HG02642 (cell line): ENCODE results near the gene NR5A1.

ENCODE experiments used
- ATAC-seq: cut with Tn5 transposase; IDR thresholded peaks from one replicate; pipeline ENCODE4 v1.9.1; 2021; ENCODE audit warnings: mild to moderate bottlenecking; ENCODE audit not compliant: unreplicated experiment, poor library complexity

Gene NR5A1

DNA sequence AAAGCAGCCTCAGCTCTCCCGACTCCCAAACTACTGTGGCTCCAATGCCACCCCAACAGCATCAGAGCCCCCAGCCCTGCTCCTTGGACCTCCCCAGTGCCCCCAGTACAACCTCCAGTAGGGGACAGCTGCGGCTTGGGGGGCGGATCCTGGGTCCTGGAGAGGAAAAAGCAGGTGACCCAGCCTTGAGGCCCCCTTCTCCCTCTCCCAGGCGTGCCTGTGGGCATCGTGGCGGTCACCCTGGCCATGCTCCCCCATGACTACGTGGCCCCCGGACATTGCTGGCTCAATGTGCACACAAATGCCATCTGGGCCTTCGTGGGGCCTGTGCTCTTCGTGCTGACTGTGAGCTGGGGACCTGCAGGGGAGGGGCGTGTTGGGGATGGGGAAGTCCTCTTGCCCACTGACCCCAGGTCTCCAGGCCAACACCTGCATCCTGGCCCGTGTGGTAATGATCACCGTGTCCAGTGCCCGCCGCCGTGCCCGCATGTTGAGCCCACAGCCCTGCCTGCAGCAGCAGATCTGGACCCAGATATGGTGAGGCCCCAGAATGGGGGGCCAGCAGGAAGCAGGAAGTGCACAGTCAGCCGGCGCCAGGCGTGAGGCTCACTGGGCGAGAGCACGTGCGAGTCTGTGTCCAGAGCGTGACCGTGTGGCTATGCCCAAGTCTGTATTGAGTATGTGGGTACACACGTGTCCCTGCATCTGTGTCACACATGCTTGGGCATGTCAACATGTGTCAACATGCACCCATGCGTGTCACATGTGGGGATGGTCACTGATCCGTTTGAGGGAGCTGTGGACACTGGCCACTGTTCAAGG lies 38.0 kb downstream of the NR5A1 start:
- no peak for ATAC-seq

DNA sequence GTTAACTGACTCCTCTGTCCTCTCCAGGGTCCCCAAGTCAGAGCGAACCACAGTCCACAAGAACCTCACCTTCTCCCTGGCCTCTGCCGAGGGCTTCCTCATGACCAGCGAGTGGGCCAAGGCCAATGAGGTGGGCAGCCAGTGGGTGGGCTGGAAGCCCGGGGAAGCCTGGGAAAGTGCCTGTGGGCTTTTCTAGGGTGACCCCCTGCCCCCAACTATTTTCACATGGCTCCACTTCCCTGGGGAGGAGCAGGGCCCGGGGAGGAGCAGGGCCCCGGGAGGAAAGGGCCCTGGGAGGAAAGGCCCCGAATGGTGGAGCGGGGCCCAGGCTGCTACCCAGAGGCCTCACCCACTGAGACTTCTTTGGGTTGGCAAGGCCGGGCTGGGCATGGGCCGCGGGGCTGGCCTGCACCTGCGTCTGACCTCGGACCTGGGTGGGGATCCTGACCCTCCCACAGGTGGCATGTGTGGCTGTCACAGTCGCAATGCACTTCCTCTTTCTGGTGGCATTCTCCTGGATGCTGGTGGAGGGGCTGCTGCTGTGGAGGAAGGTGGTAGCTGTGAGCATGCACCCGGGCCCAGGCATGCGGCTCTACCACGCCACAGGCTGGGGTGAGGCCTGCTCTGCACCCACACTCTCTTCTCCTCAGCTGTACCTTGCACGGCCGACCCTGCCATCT lies 39.0 kb downstream of the NR5A1 start:
- no peak for ATAC-seq

DNA sequence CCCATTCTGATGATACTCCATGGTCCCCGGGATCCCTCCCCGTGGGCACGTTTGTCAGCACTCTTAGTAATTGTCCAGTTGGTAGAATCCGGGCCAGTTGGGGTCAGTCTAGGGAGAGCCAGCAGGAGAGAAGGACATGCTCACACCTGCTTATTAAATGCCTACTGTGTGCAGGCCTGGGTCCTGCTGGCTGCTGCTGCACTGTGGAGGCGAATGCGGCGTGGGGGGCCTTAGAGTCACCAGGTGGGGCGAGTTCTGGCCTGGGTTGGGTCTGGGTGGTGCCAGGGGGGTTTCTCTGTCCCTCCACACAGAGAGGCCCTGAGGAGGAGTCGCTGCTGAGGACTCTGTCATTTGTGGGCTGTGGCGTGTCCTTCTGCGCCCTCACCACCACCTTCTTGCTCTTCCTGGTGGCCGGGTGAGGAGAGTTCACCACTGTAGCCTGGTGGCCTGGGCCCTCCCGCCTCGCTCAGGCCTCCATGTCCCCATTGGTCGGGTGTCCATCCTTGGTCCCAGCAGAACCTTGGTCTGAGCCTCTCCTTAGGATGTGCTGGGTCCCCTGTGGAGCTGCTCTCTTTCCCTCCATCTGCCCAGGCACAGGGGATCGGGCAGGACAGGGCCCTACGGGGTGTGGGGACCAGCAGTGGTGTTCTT lies 39.7 kb downstream of the NR5A1 start:
- no peak for ATAC-seq

DNA sequence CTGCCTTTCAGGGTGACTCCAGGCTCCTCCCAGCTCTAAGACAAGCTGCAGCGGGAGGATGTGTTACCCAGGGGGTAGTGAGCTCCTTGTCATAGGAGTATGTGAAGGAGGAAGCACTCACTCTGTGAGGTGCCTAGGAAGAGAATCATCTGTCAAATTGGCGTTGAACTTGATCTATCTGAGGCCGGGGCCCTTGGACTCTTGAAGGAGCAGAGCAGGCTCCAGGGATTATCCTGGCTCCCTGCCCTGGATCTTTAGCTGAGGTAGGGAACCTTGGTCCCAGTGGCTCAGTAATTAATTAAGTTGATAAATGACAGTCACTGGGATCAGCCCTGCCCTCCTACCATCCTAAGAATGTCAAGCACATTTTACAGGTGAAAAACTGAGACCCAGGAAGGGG lies 41.5 kb downstream of the NR5A1 start:
- no peak for ATAC-seq

DNA sequence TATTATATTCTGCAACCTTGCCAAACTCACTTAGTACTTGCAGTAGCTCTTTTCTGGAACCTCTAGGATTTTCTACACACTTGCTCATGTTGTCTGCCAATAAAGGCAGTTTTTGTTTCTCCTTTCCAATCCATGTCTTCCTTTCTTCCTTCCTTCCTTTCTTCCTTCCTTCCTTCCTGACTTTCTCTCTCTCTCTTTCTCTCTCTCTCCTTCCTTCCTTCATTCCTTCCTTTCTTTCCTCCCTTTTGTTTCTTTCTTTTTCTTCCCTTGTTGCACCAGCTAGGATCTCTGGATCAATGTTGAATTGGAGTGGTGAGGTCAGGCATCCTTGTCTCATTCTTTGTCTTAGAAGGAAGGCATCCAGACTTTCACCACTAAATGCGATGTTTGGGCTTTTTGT lies 44.5 kb downstream of the NR5A1 start:
- no peak for ATAC-seq

DNA sequence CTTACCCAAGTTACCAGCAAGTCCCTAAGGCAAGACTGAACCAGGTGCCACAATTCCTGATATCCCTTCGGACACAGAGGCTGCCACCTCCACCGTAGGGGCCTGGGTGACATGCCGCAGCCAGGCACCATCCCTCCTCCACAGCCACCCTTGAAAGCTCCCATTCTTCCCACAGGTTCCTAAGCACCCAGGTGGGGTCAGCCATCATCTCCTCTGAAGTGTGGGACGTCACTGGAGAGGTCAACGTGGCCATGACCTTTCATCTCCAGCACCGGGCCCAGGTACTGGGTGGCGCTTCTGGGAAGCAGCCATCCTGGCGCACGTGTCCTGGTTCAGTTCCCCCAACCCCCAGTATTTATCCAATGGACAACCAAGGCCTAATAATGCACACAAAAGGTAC lies 48.8 kb downstream of the NR5A1 start:
- ATAC-seq, result no peak

DNA sequence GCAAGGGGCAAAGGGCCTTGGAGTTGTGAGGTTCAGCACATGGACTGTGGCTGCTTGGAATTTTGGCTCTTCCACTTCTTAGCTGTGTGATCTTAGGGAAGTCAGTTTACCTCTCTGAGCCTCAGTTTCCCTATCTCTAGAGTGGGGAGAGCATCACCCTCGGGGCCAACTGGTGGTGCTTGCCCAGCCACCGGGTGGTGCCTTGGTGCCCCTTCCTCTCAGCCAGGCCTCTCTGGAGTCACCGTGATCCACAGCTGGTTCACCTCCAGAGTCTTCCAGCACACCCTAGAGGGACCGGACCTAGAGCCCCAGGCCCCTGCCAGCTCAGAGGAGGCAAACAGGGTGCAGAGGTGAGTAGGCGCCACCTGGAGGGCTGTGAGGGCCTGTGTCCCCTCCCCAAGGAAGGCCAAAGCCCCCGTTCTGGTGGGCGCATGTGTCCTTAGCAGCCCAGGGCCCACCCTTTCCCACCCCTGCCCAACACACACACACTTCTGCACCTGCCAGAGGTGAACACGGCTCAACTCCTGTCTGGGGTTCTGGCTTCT lies 49.2 kb downstream of the NR5A1 start:
- ATAC-seq, result no peak

DNA sequence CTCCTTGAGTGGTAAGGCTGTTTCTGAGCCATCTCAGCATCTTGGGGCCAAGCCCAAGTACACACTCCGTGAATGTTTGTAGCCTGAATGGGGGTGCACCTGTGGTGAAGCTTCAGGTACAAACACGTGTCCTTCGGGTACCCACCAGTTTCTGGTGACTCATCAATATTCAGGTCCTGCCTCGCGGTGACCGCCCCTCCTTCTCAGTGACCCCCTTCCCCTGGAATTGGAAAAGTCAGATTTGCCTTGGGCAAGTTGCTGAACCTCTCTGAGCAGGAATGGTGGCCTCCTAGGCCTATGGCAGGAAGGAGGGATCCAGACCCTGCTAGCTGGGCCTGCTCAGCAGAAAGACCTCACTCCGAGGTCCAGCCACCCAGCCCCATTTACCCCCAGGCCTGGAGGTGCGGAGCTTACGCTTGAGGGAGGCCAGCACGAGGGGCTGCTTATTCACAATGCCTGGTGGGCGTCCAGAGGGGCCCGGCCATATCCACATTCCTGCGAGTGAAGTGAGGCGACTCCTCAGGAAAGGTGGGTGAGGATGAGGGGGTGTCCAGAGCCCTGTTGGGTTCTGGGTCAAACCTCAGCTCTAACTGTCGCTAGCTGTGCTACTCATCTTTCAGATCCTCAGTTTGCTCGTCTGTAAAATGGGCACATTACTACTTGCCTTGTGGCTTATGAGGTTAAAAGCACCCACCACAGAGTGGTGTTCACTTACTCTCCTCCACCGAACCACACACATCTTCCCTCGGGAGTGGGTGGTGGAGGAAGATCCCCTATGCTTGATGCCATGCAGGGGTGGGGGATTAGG lies 49.9 kb downstream of the NR5A1 start:
- ATAC-seq, result no peak

DNA sequence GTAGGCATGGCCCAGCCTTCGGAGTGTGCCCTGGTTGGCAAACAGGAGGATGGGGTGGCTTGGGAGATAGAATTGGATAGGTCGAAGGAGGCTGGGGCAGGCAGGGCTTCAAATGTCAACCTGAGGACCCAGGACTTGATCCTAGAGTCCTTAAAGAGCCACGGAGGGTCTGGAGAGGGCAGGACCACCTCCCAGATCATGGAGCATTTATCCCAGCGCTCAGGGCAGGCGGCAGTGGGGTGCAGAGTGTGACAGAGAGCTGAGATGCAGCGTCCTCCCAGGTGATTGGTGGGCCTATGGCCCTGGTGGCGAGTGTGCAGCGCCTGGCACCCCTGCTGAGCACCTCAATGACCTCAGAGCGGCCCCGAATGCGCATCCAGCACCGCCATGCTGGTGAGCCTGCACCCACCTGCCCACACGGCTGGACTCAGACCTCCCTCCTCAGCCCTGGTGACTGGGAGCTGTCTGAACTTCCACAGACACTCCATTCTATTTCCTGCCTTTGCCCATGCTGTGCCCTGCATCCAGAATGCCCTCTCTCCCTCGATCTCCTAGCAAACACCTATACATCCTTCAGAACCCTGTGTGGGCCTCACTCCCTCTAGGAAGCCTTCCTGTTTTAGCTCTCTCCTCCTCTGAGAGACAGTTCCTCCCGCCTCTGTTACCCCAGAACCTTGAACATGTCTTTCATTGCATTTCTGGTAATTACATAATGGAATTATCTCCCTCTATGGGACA lies 50.7 kb downstream of the NR5A1 start:
- no peak for ATAC-seq

DNA sequence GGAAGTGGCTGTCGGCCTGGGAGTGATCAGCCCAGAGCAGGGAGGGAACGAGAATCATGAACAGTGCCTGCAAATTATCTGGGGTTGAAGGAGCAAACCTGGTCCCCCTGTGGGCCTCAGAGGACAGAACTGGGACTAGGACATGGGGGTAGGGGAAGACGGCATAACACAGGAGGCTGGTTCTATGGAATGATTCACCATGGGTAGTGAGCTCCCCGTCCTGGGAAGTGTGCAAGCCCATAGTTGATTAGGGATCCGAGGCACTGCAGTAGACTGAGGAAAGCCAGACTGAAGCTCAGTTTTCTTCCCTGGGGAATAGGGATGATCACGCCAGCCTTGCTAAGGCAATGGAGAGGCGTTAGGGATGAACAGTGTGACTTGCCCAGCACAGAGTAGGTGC lies 51.4 kb downstream of the NR5A1 start:
- no peak for ATAC-seq

DNA sequence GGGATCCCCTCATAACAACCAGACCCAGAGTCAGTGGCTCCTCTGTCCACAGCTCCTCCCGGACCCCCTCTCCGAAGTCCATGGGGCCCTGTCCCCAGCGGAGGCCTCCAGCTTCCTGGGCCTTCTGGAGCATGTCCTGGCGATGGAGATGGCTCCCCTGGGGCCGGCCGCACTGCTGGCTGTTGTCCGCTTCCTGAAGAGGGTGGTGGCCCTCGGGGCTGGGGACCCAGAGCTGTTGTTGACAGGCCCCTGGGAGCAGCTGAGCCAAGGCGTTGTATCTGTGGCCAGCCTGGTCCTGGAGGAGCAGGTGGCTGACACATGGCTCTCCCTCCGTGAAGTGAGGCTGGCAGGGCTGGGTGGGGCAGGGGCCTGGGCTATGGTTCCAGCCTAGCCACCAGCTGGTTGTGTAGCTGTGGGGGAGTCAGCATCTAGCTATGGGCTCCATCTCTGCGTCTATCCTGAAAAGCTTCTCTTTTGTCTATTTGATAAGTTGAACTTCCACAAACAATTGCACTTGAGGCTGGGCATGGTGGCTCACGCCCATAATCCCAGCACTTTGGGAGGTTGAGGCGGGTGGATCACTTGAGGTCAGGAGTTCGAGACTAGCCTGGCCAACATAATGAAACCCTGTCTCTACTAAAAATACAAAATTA lies 52.3 kb downstream of the NR5A1 start:
- ATAC-seq, result no peak

DNA sequence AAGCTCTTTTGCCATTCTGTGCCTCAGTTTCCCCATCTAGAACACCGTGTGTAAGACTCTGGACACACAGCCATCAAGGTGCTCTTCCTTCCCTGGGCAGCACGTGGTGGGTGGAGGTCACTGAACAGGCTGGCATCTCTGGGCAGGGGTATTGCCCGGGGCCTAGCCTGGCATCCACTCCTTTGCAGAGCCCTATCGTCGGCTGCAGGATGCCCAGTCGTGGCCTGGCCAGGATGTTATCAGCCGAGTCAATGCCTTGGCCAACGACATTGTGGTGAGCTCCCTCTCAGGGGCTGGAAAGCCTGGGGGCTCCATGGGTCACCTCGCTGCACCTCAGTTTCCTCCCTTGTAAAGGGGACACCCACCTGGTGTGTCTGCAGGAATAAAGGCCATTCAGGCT lies 52.9 kb downstream of the NR5A1 start:
- ATAC-seq, result no peak

DNA sequence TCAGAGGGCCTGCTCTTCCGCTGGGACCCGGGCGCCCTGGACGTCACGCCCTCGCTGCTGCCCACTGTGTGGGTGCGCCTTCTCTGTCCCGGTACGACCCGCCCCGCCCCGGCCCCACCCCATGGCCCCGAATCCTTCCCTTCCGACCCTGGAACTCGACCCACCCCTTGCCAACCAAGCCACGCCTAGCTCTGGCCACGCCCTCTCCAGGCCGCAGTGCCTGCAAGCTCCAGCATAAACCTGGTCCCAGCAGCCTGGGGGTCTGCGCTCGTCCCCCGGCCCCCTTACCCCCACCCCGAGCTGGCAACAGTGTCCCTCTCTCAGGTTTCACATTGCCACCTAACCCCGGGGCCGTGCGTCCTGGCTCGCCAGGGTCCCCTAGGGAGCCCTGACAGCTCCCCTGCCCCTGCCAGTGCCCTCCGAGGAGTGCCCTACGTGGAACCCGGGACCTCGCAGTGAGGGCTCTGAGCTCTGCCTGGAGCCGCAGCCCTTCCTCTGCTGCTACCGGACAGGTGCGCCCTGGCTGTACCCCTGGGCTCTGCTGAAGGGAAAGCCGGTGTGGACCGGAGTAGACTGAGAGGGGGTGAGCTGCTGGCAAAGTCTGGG lies 53.5 kb downstream of the NR5A1 start:
- ATAC-seq, result no peak

DNA sequence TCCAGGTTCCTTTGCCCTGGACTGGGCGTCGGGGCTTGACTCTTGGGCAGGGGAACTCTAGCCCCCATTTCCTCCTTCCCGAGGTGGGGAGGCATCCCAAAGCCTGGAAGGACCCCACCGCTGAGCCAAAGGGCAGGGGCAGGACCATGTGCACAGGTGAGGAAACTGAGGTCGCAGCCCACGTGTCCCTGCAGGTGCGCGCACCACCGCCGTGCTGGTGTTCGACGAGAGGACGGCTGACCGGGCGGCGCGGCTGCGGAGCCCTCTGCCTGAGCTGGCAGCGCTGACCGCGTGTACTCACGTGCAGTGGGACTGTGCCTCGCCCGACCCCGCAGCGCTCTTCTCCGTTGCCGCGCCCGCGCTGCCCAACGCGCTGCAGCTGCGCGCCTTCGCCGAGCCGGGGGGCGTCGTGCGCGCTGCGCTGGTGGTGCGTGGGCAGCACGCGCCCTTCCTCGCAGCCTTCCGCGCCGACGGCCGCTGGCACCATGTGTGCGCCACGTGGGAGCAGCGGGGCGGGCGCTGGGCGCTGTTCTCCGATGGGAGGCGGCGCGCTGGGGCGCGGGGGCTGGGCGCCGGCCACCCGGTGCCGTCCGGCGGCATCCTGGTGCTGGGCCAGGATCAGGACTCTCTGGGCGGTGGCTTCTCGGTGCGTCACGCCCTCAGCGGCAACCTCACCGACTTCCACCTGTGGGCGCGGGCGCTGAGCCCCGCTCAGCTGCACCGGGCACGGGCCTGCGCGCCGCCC lies 54.2 kb downstream of the NR5A1 start:
- no peak for ATAC-seq

DNA sequence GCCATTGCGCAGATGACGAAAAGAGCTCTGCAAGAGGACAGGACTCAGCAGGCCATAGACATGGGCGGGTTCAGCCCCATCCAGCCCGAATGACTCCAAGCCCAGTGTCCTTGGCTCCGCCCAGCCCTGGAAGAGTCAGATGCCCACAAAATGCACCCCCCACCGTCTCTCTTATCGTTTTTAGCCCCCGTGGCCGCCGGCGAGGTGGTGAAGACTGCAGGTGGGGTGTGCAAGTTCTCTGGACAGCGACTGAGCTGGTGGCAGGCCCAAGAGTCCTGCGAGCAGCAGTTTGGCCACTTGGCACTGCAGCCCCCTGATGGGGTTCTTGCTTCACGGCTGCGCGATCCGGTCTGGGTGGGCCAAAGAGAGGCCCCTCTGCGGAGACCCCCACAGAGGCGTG lies 54.9 kb downstream of the NR5A1 start:
- ATAC-seq, result no peak

DNA sequence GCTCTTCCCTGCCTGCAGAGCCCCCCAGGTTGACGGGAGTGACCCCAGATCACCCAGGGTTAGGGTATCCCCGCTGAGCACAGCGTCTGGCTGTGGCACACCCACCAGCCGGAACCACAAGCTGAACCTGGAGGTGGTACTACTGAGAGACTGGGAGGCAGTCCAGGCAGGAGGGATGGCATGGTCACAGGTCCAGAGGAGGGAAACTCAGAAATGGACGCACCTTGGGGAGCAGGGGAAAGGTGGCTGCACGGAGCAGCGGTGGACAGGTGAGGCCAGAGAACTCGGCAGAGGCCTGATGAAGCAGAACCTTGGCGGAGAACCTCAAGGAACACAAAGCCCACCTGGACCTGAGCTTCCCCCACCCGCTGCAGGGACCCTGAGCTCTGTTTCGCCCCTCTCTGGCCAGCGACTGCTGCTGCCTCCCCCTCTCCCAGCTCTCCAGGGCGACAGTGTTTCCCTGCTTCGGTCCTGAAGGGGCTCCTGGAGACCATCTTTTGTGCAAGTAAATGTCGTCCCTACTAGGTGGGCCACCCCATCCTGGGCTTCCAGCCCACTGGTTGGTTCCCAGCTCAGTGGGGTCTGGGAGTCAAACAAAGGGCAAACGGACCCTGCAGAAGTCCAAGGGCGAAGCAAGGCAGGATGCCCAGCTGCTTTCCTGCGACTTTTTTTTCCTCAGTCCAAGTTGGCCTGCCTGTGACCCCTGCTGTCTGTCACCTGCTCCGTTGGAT lies 56.1 kb downstream of the NR5A1 start:
- no peak for ATAC-seq

DNA sequence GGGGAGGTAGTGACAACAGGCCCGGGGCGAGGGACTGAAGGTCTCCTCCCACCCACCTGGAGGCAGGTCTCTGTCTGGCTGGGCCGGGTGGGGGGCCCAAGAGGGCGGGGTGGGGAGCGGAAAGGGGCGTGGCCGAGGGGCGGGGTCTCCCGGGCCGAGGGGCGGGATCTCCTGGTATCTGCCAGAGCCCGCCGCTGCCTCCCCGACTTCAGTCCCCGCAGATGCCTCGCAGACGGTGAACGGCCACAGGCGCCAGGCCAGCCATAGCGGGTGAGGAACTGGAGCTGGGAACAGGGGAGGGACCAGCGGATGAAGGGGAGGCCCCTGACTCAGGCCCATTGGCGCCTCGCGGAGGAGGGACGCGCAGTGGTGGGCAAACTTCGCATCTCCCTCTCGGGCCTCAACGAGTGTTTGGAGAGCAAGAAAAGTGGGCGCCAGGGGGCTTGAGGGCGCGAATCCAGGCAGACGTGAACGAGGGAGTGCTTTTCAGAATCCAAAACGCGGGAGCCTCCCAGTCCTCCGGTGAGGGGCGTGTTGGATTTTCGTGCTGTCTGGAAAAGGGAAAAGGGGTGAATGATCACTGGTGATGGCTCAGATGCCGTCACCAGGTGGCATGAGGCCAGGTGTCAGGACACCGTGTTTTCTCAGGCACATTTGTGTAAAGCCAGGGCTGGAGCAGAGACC lies 56.8 kb downstream of the NR5A1 start, which contains the start of gene ADGRD2:
Gene ADGRD2, plus strand, starts transcription at position 211 of the 684 bp plus-strand sequence. CDS start 1,216 bp downstream, outside the sequence.
- no peak for ATAC-seq
